Adrenal gland (tissue), 5 donors: ENCODE results near the gene NRXN2.

Experiments
- CTCF ChIP-seq, 6 experiments: fragments of 450-650 bp in 4 of 6; fragments of 200-600 bp in 2 of 6; sonication (generic) in 1 of 6; IDR thresholded peaks; 1 replicate in 5 of 6; 2 replicates in 1 of 6; pipeline versions ENCODE4 v1.5.1 to v1.8.0; 2016 to 2021; ENCODE audit warnings: antibody characterized with exemption in 6 of 6, mild to moderate bottlenecking in 2 of 6, moderate library complexity in 1 of 6
- POLR2A ChIP-seq, 2 donors: fragments of 450-650 bp; IDR thresholded peaks; one replicate each; pipeline ENCODE4 v1.6.1; 2017; ENCODE audit warnings: antibody characterized with exemption in 2 of 2, mild to moderate bottlenecking in 2 of 2, moderate library complexity in 1 of 2
- donor health status: DM: no; HTN: no; CAD: no.

DNA sequence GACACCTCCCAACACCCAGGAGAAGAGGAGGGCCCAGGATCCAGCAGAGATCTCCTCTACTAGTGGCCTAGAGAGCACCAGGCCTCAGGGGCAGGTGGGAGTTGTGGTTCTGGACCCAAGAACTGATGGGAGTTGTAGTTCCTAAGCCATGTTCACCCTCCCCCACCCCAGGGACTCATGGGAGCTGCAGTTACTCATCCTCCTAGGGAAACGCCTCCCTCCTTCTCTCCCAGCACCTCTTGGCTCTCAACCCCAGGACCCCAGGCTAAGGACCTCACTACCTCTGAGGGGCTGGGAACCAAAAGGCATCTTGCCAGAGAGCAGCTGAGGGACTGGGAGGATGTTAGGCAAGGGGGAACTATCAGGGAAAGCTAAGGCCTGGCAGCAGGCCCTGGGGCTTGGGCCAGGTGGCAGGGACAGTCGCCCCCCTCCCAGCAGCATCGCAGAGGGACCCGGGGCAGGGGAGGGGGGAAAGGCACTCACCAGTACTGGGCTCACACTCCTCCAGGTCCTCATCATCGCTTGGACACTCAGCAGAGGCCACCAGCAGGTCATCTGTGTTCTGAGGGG lies 103.1 kb downstream of the NRXN2 start:
- TF ChIP-seq CTCF (IDR thresholded peaks at IDR 0.05) (no peak), POLR2A (IDR thresholded peaks at IDR 0.05) (no peak)
